ENCODE results near the gene PRDM16. TPM values are rescaled to one million over a fixed set of nuclear protein-coding genes. Genes with fewer than 3 reads are reported as not detected.

PRDM16 gene
- total RNA-seq, 1 experiment from 2014 or later, result 1.6 TPM

- TF ChIP-seq RELA (CRISPR knock-in tag; IDR thresholded peaks at IDR 0.05; ENCODE audit: borderline replicate concordance) (no peak), NFE2L1 (CRISPR knock-in tag; IDR thresholded peaks at IDR 0.05) (no peak), ZNF317 (CRISPR knock-in tag; IDR thresholded peaks at IDR 0.05; ENCODE audit: borderline replicate concordance, low read depth) (no peak), TEAD1 (CRISPR knock-in tag; IDR thresholded peaks at IDR 0.05) (no peak), ZNF512 (CRISPR knock-in tag; IDR thresholded peaks at IDR 0.05; ENCODE audit: borderline replicate concordance) (no peak), ESRRA (CRISPR knock-in tag; IDR thresholded peaks at IDR 0.05; ENCODE audit: borderline replicate concordance) (no peak), TP53 (CRISPR knock-in tag; IDR thresholded peaks at IDR 0.05) (no peak), ARID4B (CRISPR knock-in tag; IDR thresholded peaks at IDR 0.05; ENCODE audit: borderline replicate concordance) (no peak), KAT7 (CRISPR knock-in tag; IDR thresholded peaks at IDR 0.05; ENCODE audit: borderline replicate concordance) (no peak), ZNF263 (CRISPR knock-in tag; IDR thresholded peaks at IDR 0.05; ENCODE audit: low read depth) (no peak), OVOL2 (CRISPR knock-in tag; IDR thresholded peaks at IDR 0.05; ENCODE audit: borderline replicate concordance) (no peak), GTF2I (CRISPR knock-in tag; conservative IDR thresholded peaks at IDR 0.05) (no peak), STAT6 (CRISPR knock-in tag; conservative IDR thresholded peaks at IDR 0.05; ENCODE audit: low read depth) (no peak), USF2 (CRISPR knock-in tag; IDR thresholded peaks at IDR 0.05) (no peak), EMX1 (CRISPR knock-in tag; IDR thresholded peaks at IDR 0.05) (no peak), ZNF121 (CRISPR knock-in tag; IDR thresholded peaks at IDR 0.05) (no peak), MXD4 (CRISPR knock-in tag; IDR thresholded peaks at IDR 0.05; ENCODE audit: borderline replicate concordance) (no peak), ZNF532 (CRISPR knock-in tag; IDR thresholded peaks at IDR 0.05; ENCODE audit: borderline replicate concordance) (no peak)
- no peaks in the 10 kb centered on the region for H3K27me3 Mint-ChIP-seq (ENCODE audit: low read depth)
- H3K27ac Mint-ChIP-seq, result no peak overlapping the region
Measured at GRCh38 chr1:3324704-3325535, 255.9 kb downstream of the PRDM16 start.

More at GRCh38 chr1:3324704-3325535, 255.9 kb downstream of the PRDM16 start:
- ATAC-seq (no peak), DNase-seq (ENCODE audit: low spot score) (no peak)
- ChIA-PET CTCF (interaction anchor here (2.2 kb wide), 1 partner anchor 100 kb away, joined by 9 read pairs; no protein-coding TSS in a partner anchor), POLR2A (no interaction called here)
- Mint-ChIP-seq H3K4me1 (no peaks in the 10 kb centered on the region), H3K4me3 (no peak overlapping the region), H3K36me3 (no peaks in the 10 kb centered on the region), H3K9me3 (no peaks in the 10 kb centered on the region)
